ENCODE data around the gene GSTM2. TPM values are rescaled to one million over a fixed set of nuclear protein-coding genes. Genes with fewer than 3 reads are reported as not detected.

GSTM2 gene
- total and polyA plus RNA-seq, 2 of the 4 experiments (the other 2 are of a cell fraction): 10.2 to 85.5 TPM

- H3K79me1 ChIP-seq (ENCODE audit: low read depth in 1 of 2, low read length in 2 of 2): no peaks in the 10 kb centered on the region
- CTCF ChIA-PET: interaction anchor here (0.5 to 3.9 kb wide), 22 partner anchors 9 to 372 kb away, joined by 3 to 63 read pairs (median 4); partner anchors contain the start of genes AHCYL1, AMPD2, GNAI3 and GNAT2
- H3K36me3 ChIP-seq (ENCODE audit: control insufficient read depth, insufficient read depth, low read length): no peaks in the 10 kb centered on the region
- H3K18ac ChIP-seq (ENCODE audit: low read depth, low read length): no peak overlapping the region
- H3K56ac ChIP-seq (ENCODE audit: extremely low read depth, insufficient read depth, low read length): no peak overlapping the region
- no peak overlapping the region for H2AK5ac ChIP-seq (ENCODE audit: low read depth, low read length)
- H3K9me1 ChIP-seq (ENCODE audit: insufficient read depth, low read length): no peaks in the 10 kb centered on the region; the same call in none of the 2 replicates
- DNase-seq (no peak), ATAC-seq (ENCODE audit: low read depth) (no peak)
- in situ Hi-C loops (cut with MboI; ENCODE audit: low sequenced_read_pairs): loop anchor here (5.0 to 10.0 kb wide), 3 partner anchors 132 to 342 kb away; partner anchors contain the start of genes AHCYL1 and CSF1
- no peak for TF ChIP-seq MAZ (IDR thresholded peaks at IDR 0.05; ENCODE audit: borderline replicate concordance, low read depth, low read length)
- TF ChIP-seq NFE2L2 (IDR thresholded peaks at IDR 0.05; ENCODE audit: low read depth, low read length): no peak
- TF ChIP-seq BHLHE40 (IDR thresholded peaks at IDR 0.05; ENCODE audit: low read depth, low read length): no peak
- no peak for TF ChIP-seq MAFK (IDR thresholded peaks at IDR 0.05; ENCODE audit: low read depth, low read length)
- TF ChIP-seq CEBPB (IDR thresholded peaks at IDR 0.05; ENCODE audit: low read depth, low read length): no peak
- TF ChIP-seq USF2 (IDR thresholded peaks at IDR 0.05; ENCODE audit: low read depth, low read length): no peak
- TF ChIP-seq MXI1 (IDR thresholded peaks at IDR 0.05; ENCODE audit: borderline replicate concordance, low read depth, low read length): no peak
- no peak for TF ChIP-seq POLR2A (IDR thresholded peaks at IDR 0.05; ENCODE audit: low read depth, low read length)
- TF ChIP-seq RAD21 (IDR thresholded peaks at IDR 0.05; ENCODE audit: low read length): no peak
- TF ChIP-seq SMC3 (IDR thresholded peaks at IDR 0.05; ENCODE audit: low read depth, low read length): no peak
- H3K27ac ChIP-seq (ENCODE audit: insufficient read depth, low read length): no peak overlapping the region
- no peak overlapping the region for H4K91ac ChIP-seq (ENCODE audit: insufficient read depth, low read depth, low read length)
- H4K8ac ChIP-seq (ENCODE audit: low read depth in 2 of 2, low read length in 2 of 2): no peak overlapping the region
- no peak overlapping the region for H3K4me3 ChIP-seq (ENCODE audit: insufficient read depth, low read depth, low read length)
- peak overlapping the region; percentile 65 for H2AFZ ChIP-seq (replicated peaks; ENCODE audit: low read length, poor library complexity)
- dilution Hi-C loops (cut with HindIII; ENCODE audit: low sequenced_read_pairs, unreplicated experiment): no loop called here
- H3K9me3 ChIP-seq (ENCODE audit: control insufficient read depth, insufficient read depth, low read length): no peaks in the 10 kb centered on the region
- no peak overlapping the region for H2BK15ac ChIP-seq (ENCODE audit: low read depth, low read length)
- BruUV-seq (replicated peaks): no TSS peak
- no peak overlapping the region for H2BK120ac ChIP-seq (ENCODE audit: low read depth, low read length)
- peak overlapping the region; percentile 1 for H2AK9ac ChIP-seq (replicated peaks; ENCODE audit: low read depth, low read length, poor library complexity)
- H3K27me3 ChIP-seq (ENCODE audit: control insufficient read depth, insufficient read depth, low read length): no peaks in the 10 kb centered on the region
- no peak overlapping the region for H4K5ac ChIP-seq (ENCODE audit: low read depth, low read length)
- WGBS, 2 experiments (ENCODE audit: extremely low coverage in 2 of 2, insufficient read length in 1 of 2): 100% methylated on average over 1 of the region's 6 CpGs; no CpG with 5 or more reads in 1 of the 2 experiments
- no peak overlapping the region for H3K14ac ChIP-seq (replicated peaks; ENCODE audit: low read depth, low read length)
- H3K9ac ChIP-seq (ENCODE audit: low read depth, low read length): no peak overlapping the region
- H2BK20ac ChIP-seq (ENCODE audit: low read depth, low read length): no peak overlapping the region
- H2BK5ac ChIP-seq (ENCODE audit: low read depth, low read length, poor library complexity, severe bottlenecking): no peak overlapping the region
- no peaks in the 10 kb centered on the region for H4K20me1 ChIP-seq (ENCODE audit: insufficient read depth, low read length)
- H3K4me1 ChIP-seq (ENCODE audit: control insufficient read depth, insufficient read depth, low read length): peaks cover 20% of the 10 kb centered on the region
- no peak overlapping the region for H3K23ac ChIP-seq (ENCODE audit: low read depth, low read length)
- intact Hi-C loops (cut with micrococcal nuclease): loop anchor here (1.0 kb wide), 1 partner anchor 94 kb away; no protein-coding TSS in a partner anchor
- H3K4ac ChIP-seq (ENCODE audit: low read depth, low read length): no peak overlapping the region
- POLR2A ChIA-PET (ENCODE audit: unreplicated experiment): interaction anchor here (0.5 to 1.0 kb wide), 2 partner anchors 134 to 838 kb away, joined by 3 read pairs; no protein-coding TSS in a partner anchor
- no peak overlapping the region for H3K4me2 ChIP-seq (ENCODE audit: low read depth, low read length)
Observed at GRCh38 chr1:109639841-109640184, 28.0 kb upstream of the GSTM2 start.
